Endodermal cell (in vitro differentiated cells): ENCODE results near the gene GPER1. TPM values are rescaled to one million over a fixed set of nuclear protein-coding genes. Genes with fewer than 3 reads are reported as not detected.

Experiments used
- DNase-seq: peaks from one replicate; pipeline ENCODE4 v3.0.0-alpha.2; 2017
- H3K27ac ChIP-seq: 2 replicates; pipeline ENCODE4 v1.5.1; 2013; ENCODE audit warnings: mild to moderate bottlenecking, low read depth, low read length, moderate library complexity
- H3K27me3 ChIP-seq: 2 replicates; pipeline ENCODE4 v1.6.1; 2013; ENCODE audit warnings: mild to moderate bottlenecking, low read length, moderate library complexity; ENCODE audit not compliant: insufficient read depth, control insufficient read depth, poor library complexity, severe bottlenecking
- H3K36me3 ChIP-seq: 2 replicates; pipeline ENCODE4 v1.7.0; 2013; ENCODE audit warnings: mild to moderate bottlenecking, low read length, moderate library complexity; ENCODE audit not compliant: control insufficient read depth, insufficient read depth
- H3K4me1 ChIP-seq: one replicate; pipeline ENCODE4 v1.7.0; 2013; ENCODE audit warnings: low read length; ENCODE audit not compliant: control insufficient read depth, insufficient read depth
- H3K4me3 ChIP-seq: 2 replicates; pipeline ENCODE4 v1.5.1; 2013; ENCODE audit warnings: mild to moderate bottlenecking, low read length, moderate library complexity
- H3K9ac ChIP-seq: 2 replicates; pipeline ENCODE4 v1.6.1; 2013; ENCODE audit warnings: mild to moderate bottlenecking, low read length, moderate library complexity; ENCODE audit not compliant: poor library complexity, severe bottlenecking; ENCODE audit errors: extremely low read depth
- H3K9me3 ChIP-seq: 2 replicates; pipeline ENCODE4 v1.6.1; 2013; ENCODE audit warnings: mild to moderate bottlenecking, low read length, moderate library complexity; ENCODE audit not compliant: control insufficient read depth
- H3K27ac Mint-ChIP-seq: 2 replicates; pipeline ENCODE4 v1.8.0; 2020; ENCODE audit warnings: mixed read lengths
- H3K27me3 Mint-ChIP-seq: 2 replicates; pipeline ENCODE4 v1.8.0; 2021; ENCODE audit warnings: mild to moderate bottlenecking, mixed read lengths; ENCODE audit not compliant: insufficient read depth
- H3K36me3 Mint-ChIP-seq: 2 replicates; pipeline ENCODE4 v1.8.0; 2020; ENCODE audit warnings: low read depth, mixed read lengths
- H3K4me1 Mint-ChIP-seq: 2 replicates; pipeline ENCODE4 v1.8.0; 2020; ENCODE audit warnings: mixed read lengths
- H3K4me3 Mint-ChIP-seq: 2 replicates; pipeline ENCODE4 v1.8.0; 2020; ENCODE audit warnings: mild to moderate bottlenecking, moderate library complexity, mixed read lengths
- H3K9me3 Mint-ChIP-seq: 2 replicates; pipeline ENCODE4 v1.8.0; 2020; ENCODE audit warnings: mild to moderate bottlenecking, mixed read lengths
- WGBS, 2 experiments: methylation state at CpG; one replicate each; pipeline versions ENCODE4 v1.1.5 to v1.1.7; 2013; ENCODE audit warnings: missing lambda C conversion rate in 2 of 2, mixed read lengths in 1 of 2; ENCODE audit not compliant: insufficient coverage in 1 of 2, insufficient read length in 1 of 2; 5-methylcytosine and 5-hydroxymethylcytosine counted together
- total RNA-seq, 2 donors: library from RNA; stranded (reverse); fragmentation: NEBNext Ultra II Directional in 1 of 2; extraction: Animal tissue kit (Norgen Biotek cat#: 25700) in 1 of 2; gene quantifications; 2 replicates in 1 of 2; 3 replicates in 1 of 2; pipeline ENCODE4 v1.2.1, GENCODE V29; 2021
- TF ChIP-seq, protein P1 (sequence below): fragments of 200-600 bp; sonication (generic); conservative IDR thresholded peaks from 2 replicates; pipeline ENCODE4 v1.5.0; 2021; ENCODE audit warnings: antibody characterized with exemption, mild to moderate bottlenecking

The GPER1 gene
- total RNA-seq, 2 donors from 2014 or later, result 0.35 to 0.51 TPM

DNA sequence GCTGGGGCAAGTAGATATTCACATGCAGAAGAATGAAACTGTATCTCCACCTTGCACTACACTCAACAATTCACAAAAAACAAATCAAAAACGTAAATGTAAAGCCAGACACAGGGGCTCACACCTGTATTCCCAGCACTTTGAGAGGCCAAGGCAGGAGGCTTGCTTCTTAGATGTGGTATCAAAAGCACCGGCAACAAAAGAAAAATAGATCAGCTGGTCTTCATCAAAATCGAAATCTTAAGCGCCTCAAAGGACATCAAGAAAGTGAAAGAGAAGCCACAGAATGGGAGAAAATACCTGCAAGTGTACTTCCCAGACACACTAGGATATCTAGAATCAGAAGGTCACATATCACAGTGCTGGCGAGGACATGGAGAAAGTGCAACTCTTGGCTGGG, 31.3 kb downstream of the GPER1 start:
- peaks cover 20% of the 10 kb centered on the region for H3K36me3 Mint-ChIP-seq
- H3K27ac ChIP-seq, result no peak overlapping the region
- 93 to 98% methylated on average over 5 of the region's 5 CpGs for WGBS, 2 experiments
- peaks cover under 1% of the 10 kb centered on the region for H3K4me1 Mint-ChIP-seq
- no peaks in the 10 kb centered on the region for H3K27me3 ChIP-seq
- no peak for DNase-seq
- no peak overlapping the region for H3K27ac Mint-ChIP-seq
- H3K4me3 ChIP-seq, result no peak overlapping the region
- no peaks in the 10 kb centered on the region for H3K27me3 Mint-ChIP-seq
- TF ChIP-seq, protein P1, sequence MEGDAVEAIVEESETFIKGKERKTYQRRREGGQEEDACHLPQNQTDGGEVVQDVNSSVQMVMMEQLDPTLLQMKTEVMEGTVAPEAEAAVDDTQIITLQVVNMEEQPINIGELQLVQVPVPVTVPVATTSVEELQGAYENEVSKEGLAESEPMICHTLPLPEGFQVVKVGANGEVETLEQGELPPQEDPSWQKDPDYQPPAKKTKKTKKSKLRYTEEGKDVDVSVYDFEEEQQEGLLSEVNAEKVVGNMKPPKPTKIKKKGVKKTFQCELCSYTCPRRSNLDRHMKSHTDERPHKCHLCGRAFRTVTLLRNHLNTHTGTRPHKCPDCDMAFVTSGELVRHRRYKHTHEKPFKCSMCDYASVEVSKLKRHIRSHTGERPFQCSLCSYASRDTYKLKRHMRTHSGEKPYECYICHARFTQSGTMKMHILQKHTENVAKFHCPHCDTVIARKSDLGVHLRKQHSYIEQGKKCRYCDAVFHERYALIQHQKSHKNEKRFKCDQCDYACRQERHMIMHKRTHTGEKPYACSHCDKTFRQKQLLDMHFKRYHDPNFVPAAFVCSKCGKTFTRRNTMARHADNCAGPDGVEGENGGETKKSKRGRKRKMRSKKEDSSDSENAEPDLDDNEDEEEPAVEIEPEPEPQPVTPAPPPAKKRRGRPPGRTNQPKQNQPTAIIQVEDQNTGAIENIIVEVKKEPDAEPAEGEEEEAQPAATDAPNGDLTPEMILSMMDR, result no peak
- H3K4me1 ChIP-seq, result peaks cover 4% of the 10 kb centered on the region
- H3K9me3 ChIP-seq, result no peaks in the 10 kb centered on the region
- peaks cover 27% of the 10 kb centered on the region for H3K36me3 ChIP-seq
- H3K4me3 Mint-ChIP-seq, result no peak overlapping the region
- peaks cover 14% of the 10 kb centered on the region for H3K9me3 Mint-ChIP-seq
- H3K9ac ChIP-seq, result no peak overlapping the region

DNA sequence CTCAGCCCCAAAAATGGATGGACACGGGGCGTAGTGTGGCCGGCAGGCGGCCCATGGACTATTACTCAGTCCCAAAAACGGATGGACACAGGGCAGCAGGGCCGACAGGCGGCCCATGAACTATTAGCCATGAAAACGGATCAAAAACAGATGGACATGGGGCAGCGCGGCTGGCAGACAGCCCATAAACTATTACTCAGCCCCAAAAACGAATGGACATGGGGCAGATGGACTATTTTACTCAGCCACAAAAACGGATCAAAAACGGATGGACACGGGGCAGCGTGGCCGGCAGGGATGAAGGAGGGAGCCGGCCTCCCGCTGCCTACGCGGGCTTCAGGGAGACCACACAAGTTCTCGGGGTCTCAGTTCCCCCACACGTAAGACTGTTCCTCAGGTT, 32.9 kb downstream of the GPER1 start:
- no peak overlapping the region for H3K4me3 ChIP-seq
- H3K27me3 Mint-ChIP-seq, result no peaks in the 10 kb centered on the region
- peaks cover 4% of the 10 kb centered on the region for H3K4me1 ChIP-seq
- no peak overlapping the region for H3K4me3 Mint-ChIP-seq
- H3K27ac Mint-ChIP-seq, result no peak overlapping the region
- no peaks in the 10 kb centered on the region for H3K9me3 ChIP-seq
- no peaks in the 10 kb centered on the region for H3K27me3 ChIP-seq
- H3K27ac ChIP-seq, result no peak overlapping the region
- peaks cover 30% of the 10 kb centered on the region for H3K36me3 ChIP-seq
- 94 to 97% methylated on average over 21 to 22 of the region's 22 CpGs for WGBS, 2 experiments
- TF ChIP-seq, protein P1, result no peak
- peaks cover 2% of the 10 kb centered on the region for H3K4me1 Mint-ChIP-seq
- no peak for DNase-seq
- peaks cover 13% of the 10 kb centered on the region for H3K9me3 Mint-ChIP-seq
- H3K9ac ChIP-seq, result no peak overlapping the region
- H3K36me3 Mint-ChIP-seq, result peaks cover 26% of the 10 kb centered on the region

DNA sequence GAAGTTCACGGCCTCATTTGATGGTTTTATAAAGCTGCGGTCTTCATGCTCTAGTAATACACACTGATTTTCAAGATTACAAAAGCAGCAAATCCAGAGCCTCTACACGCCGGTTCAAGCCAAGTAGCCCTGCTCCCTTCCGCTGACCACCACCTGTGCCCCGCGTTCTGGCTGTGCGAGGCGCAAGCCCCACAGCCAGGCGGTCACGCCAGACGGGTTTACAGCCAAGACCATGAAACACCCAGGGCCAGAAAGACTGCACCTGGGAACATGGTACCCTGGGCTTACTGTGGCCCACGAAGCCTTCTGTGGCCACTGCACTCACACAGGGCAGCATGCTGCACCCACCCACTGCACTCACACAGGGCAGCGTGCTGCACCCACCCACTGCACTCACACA, 33.6 kb downstream of the GPER1 start:
- Histone ChIP-seq H3K4me1 (peaks cover 4% of the 10 kb centered on the region), H3K27me3 (no peaks in the 10 kb centered on the region), H3K9me3 (no peaks in the 10 kb centered on the region), H3K9ac (no peak overlapping the region), H3K36me3 (peaks cover 29% of the 10 kb centered on the region), H3K4me3 (no peak overlapping the region), H3K27ac (no peak overlapping the region)
- TF ChIP-seq, protein P1, result no peak
- H3K27ac Mint-ChIP-seq, result no peak overlapping the region
- H3K36me3 Mint-ChIP-seq, result peaks cover 24% of the 10 kb centered on the region
- 96 to 99% methylated on average over 13 to 14 of the region's 14 CpGs for WGBS, 2 experiments
- H3K4me3 Mint-ChIP-seq, result no peak overlapping the region
- DNase-seq, result peak; percentile 38
- no peaks in the 10 kb centered on the region for H3K27me3 Mint-ChIP-seq
- H3K4me1 Mint-ChIP-seq, result peaks cover 2% of the 10 kb centered on the region
- peaks cover 8% of the 10 kb centered on the region for H3K9me3 Mint-ChIP-seq
